ENCODE results near the gene MPPED1. TPM values are rescaled to one million over a fixed set of nuclear protein-coding genes. Genes with fewer than 3 reads are reported as not detected.

MPPED1 gene
- total RNA-seq, 1 donor from 2014 or later: not detected

- Histone ChIP-seq H3K4me3 (no peak overlapping the region), H3K9me3 (replicated peaks) (no peaks in the 10 kb centered on the region), H3K4me1 (no peaks in the 10 kb centered on the region), H3K27me3 (ENCODE audit: low read depth) (peaks cover 67% of the 10 kb centered on the region), H3K36me3 (no peaks in the 10 kb centered on the region), H3K27ac (replicated peaks) (no peak overlapping the region)
- TF ChIP-seq CTCF (IDR thresholded peaks at IDR 0.05; ENCODE audit: borderline replicate concordance): no peak
- DNase-seq: no peak
- intact Hi-C loops (cut with micrococcal nuclease): no loop called here
Measured at GRCh38 chr22:43451371-43452050, 39.7 kb downstream of the MPPED1 start.

DNA sequence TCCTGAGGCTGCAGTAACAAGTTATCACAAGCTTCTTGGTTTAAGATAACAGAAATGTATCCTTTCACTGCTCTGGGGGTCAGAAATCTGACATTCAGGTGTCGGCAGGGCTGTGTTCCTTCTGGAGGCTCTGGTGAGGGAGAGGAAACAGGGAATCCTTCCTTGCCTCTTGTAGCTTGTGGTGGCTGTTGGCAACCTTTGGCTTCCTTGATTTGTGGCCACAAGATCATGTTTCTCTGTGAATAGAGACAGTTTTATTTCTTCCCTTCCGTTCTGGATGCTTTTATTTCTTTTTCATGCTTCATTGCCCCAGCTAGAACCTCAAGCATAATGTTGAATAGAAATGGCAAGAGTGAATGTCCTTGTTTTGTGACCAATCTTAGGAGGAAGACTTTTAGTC lies 44.0 kb downstream of the MPPED1 start:
- no peaks in the 10 kb centered on the region for H3K36me3 ChIP-seq
- H3K4me3 ChIP-seq: no peak overlapping the region
- H3K9me3 ChIP-seq (replicated peaks): peaks cover 7% of the 10 kb centered on the region
- no peak overlapping the region for H3K27ac ChIP-seq (replicated peaks)
- H3K4me1 ChIP-seq: no peaks in the 10 kb centered on the region
- intact Hi-C loops (cut with micrococcal nuclease): no loop called here
- no peak for DNase-seq
- TF ChIP-seq CTCF (IDR thresholded peaks at IDR 0.05; ENCODE audit: borderline replicate concordance): no peak
- H3K27me3 ChIP-seq (ENCODE audit: low read depth): peaks cover 92% of the 10 kb centered on the region

- Histone ChIP-seq H3K4me1 (no peaks in the 10 kb centered on the region), H3K9me3 (replicated peaks) (peaks cover 19% of the 10 kb centered on the region), H3K27ac (replicated peaks) (no peak overlapping the region), H3K27me3 (ENCODE audit: low read depth) (peaks cover 85% of the 10 kb centered on the region), H3K4me3 (no peak overlapping the region), H3K36me3 (no peaks in the 10 kb centered on the region)
- no peak for DNase-seq
- intact Hi-C loops (cut with micrococcal nuclease): no loop called here
- no peak for TF ChIP-seq CTCF (IDR thresholded peaks at IDR 0.05; ENCODE audit: borderline replicate concordance)
Measured at GRCh38 chr22:43457002-43457401, 45.2 kb downstream of the MPPED1 start.

- Histone ChIP-seq H3K36me3 (no peaks in the 10 kb centered on the region), H3K9me3 (replicated peaks) (peaks cover 34% of the 10 kb centered on the region), H3K27me3 (ENCODE audit: low read depth) (peaks cover 69% of the 10 kb centered on the region), H3K4me1 (no peaks in the 10 kb centered on the region), H3K4me3 (no peak overlapping the region), H3K27ac (replicated peaks) (no peak overlapping the region)
- intact Hi-C loops (cut with micrococcal nuclease): no loop called here
- no peak for TF ChIP-seq CTCF (IDR thresholded peaks at IDR 0.05; ENCODE audit: borderline replicate concordance)
- DNase-seq: no peak
Measured at GRCh38 chr22:43462701-43463100, 50.9 kb downstream of the MPPED1 start.

- TF ChIP-seq CTCF (IDR thresholded peaks at IDR 0.05; ENCODE audit: borderline replicate concordance): no peak
- peaks cover 69% of the 10 kb centered on the region for H3K27me3 ChIP-seq (ENCODE audit: low read depth)
- no peak overlapping the region for H3K27ac ChIP-seq (replicated peaks)
- H3K9me3 ChIP-seq (replicated peaks): peaks cover 34% of the 10 kb centered on the region
- no peaks in the 10 kb centered on the region for H3K36me3 ChIP-seq
- no peaks in the 10 kb centered on the region for H3K4me1 ChIP-seq
- no peak for DNase-seq
- no peak overlapping the region for H3K4me3 ChIP-seq
- intact Hi-C loops (cut with micrococcal nuclease): no loop called here
Measured at GRCh38 chr22:43464809-43465208, 53.0 kb downstream of the MPPED1 start.

Data from left ventricle myocardium inferior (tissue), 1 donor.